ENCODE data around the gene GSTT2B.
"Not testable (repeated sequence)": the region's sequence is repeated elsewhere in the genome, so short reads cannot be mapped to it uniquely, and the experiment has no call there.

DNA sequence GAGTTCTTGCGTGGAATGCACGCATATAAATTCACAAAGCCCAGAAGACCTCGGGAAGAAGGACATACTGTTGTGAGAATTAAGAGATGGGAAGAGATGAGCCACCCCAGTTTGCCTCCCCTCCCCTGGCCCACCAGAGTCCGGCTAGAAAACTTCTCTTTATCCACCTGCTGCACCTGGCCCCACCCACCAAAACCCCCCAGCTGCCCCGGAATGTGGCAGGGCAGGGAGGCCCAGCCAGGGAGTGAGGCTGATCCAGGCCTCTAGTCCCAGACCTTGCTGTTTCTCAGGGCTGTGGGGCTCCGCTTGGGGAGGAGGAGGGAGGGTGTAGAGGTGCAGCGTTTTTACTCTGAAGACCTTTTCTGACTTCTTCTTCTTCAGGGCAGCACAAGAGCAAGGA lies 19.6 kb upstream of the GSTT2B start:
- TF ChIP-seq, protein P1, sequence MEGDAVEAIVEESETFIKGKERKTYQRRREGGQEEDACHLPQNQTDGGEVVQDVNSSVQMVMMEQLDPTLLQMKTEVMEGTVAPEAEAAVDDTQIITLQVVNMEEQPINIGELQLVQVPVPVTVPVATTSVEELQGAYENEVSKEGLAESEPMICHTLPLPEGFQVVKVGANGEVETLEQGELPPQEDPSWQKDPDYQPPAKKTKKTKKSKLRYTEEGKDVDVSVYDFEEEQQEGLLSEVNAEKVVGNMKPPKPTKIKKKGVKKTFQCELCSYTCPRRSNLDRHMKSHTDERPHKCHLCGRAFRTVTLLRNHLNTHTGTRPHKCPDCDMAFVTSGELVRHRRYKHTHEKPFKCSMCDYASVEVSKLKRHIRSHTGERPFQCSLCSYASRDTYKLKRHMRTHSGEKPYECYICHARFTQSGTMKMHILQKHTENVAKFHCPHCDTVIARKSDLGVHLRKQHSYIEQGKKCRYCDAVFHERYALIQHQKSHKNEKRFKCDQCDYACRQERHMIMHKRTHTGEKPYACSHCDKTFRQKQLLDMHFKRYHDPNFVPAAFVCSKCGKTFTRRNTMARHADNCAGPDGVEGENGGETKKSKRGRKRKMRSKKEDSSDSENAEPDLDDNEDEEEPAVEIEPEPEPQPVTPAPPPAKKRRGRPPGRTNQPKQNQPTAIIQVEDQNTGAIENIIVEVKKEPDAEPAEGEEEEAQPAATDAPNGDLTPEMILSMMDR (IDR thresholded peaks at IDR 0.05 in 2 of 3, conservative IDR thresholded peaks at IDR 0.05 in 1 of 3; ENCODE audit: control insufficient read depth in 2 of 3, extremely low read depth in 1 of 3, insufficient read depth in 1 of 3, low read depth in 3 of 3, low read length in 3 of 3), result not testable (repeated sequence)
- TF ChIP-seq EED (IDR thresholded peaks at IDR 0.05; ENCODE audit: low read depth); POLR2A (IDR thresholded peaks at IDR 0.05; ENCODE audit: low read depth, low read length): not testable (repeated sequence)
- TF ChIP-seq, protein P2, sequence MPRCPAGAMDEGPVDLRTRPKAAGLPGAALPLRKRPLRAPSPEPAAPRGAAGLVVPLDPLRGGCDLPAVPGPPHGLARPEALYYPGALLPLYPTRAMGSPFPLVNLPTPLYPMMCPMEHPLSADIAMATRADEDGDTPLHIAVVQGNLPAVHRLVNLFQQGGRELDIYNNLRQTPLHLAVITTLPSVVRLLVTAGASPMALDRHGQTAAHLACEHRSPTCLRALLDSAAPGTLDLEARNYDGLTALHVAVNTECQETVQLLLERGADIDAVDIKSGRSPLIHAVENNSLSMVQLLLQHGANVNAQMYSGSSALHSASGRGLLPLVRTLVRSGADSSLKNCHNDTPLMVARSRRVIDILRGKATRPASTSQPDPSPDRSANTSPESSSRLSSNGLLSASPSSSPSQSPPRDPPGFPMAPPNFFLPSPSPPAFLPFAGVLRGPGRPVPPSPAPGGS (IDR thresholded peaks at IDR 0.05; ENCODE audit: borderline replicate concordance, insufficient read depth, low read depth, low read length, poor library complexity, severe bottlenecking), result not testable (repeated sequence)
